ENCODE measurements around the gene GALT. TPM values are rescaled to one million over a fixed set of nuclear protein-coding genes. Genes with fewer than 3 reads are reported as not detected.

The GALT gene
- total RNA-seq, 2 experiments from 2014 or later, result 62.5 to 90.9 TPM

- no TSS peak for BruUV-seq (replicated peaks)
- Histone ChIP-seq H3K4me1 (ENCODE audit: insufficient read depth, low read length, poor library complexity, severe bottlenecking) (peaks cover 4% of the 10 kb centered on the region), H3K36me3 (ENCODE audit: insufficient read depth, low read length) (peaks cover 18% of the 10 kb centered on the region), H2AFZ (ENCODE audit: low read length) (no peak overlapping the region), H3K27ac (ENCODE audit: low read depth, low read length, poor library complexity, severe bottlenecking) (no peak overlapping the region), H3K4me2 (ENCODE audit: low read length) (no peak overlapping the region), H3K9me2 (ENCODE audit: insufficient read depth, low read length) (no peaks in the 10 kb centered on the region), H3K9me3 (ENCODE audit: low read length) (no peaks in the 10 kb centered on the region), H3K79me2 (ENCODE audit: insufficient read depth, low read depth, low read length) (no peaks in the 10 kb centered on the region), H4K20me1 (ENCODE audit: insufficient read depth, low read length) (no peaks in the 10 kb centered on the region), H3K4me3 (ENCODE audit: low read depth, low read length, poor library complexity, severe bottlenecking) (no peak overlapping the region)
- intact Hi-C loops (cut with micrococcal nuclease; ENCODE audit: unreplicated experiment), result no loop called here
- POLR2A ChIA-PET, result no interaction called here
- no peak for TF ChIP-seq EZH2phosphoT487 (IDR thresholded peaks at IDR 0.05; ENCODE audit: borderline replicate concordance, low read depth, low read length)
- TF ChIP-seq, protein P1, sequence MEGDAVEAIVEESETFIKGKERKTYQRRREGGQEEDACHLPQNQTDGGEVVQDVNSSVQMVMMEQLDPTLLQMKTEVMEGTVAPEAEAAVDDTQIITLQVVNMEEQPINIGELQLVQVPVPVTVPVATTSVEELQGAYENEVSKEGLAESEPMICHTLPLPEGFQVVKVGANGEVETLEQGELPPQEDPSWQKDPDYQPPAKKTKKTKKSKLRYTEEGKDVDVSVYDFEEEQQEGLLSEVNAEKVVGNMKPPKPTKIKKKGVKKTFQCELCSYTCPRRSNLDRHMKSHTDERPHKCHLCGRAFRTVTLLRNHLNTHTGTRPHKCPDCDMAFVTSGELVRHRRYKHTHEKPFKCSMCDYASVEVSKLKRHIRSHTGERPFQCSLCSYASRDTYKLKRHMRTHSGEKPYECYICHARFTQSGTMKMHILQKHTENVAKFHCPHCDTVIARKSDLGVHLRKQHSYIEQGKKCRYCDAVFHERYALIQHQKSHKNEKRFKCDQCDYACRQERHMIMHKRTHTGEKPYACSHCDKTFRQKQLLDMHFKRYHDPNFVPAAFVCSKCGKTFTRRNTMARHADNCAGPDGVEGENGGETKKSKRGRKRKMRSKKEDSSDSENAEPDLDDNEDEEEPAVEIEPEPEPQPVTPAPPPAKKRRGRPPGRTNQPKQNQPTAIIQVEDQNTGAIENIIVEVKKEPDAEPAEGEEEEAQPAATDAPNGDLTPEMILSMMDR (conservative IDR thresholded peaks at IDR 0.05; ENCODE audit: low read length), result no peak
- no peak for DNase-seq (ENCODE audit: low spot score)
- CTCF ChIA-PET (ENCODE audit: unreplicated experiment), result no interaction called here
Measured at GRCh38 chr9:34653151-34654072, 6.9 kb downstream of the GALT start.

DNA sequence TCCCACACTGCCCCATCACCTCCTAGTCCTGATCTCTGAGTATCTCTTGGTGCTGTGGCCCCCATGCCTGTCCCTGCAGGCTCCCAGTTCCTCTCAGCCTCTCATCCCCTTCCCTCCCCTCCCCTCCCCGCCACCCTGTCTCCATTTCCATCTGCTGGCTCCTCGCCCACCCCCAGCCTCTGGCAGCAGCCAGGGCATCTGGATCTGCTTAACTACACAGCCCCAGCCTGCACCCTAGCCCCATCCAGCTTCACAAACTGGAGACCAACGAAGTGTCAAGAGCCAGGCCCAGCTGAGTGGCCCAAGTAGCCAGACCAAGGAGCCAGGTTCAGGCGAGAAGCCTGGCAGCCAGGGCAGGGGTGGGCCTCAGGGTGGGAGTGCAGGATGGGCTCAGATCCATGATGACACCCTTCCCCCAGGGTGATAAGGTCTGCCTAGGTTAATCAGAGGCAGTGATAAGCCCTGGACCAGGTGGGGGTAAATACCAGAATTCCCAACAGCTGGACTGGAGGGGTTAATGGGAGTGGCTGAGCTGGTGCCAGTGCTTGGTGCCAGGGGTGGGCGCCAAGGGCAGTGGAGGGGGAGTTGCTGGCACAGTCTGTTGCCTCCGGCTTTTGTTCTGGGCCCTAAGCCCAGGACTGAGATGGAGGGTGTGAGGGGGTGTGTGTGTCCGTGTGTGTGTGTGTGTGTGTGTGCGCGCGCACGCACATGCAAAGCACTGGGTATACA, 8.0 kb downstream of the GALT start:
- no peak overlapping the region for H3K4me2 ChIP-seq (ENCODE audit: low read length)
- no peak for TF ChIP-seq EZH2phosphoT487 (IDR thresholded peaks at IDR 0.05; ENCODE audit: borderline replicate concordance, low read depth, low read length)
- TF ChIP-seq, protein P1 (conservative IDR thresholded peaks at IDR 0.05; ENCODE audit: low read length), result no peak
- H3K27ac ChIP-seq (ENCODE audit: low read depth, low read length, poor library complexity, severe bottlenecking), result no peak overlapping the region
- no peaks in the 10 kb centered on the region for H3K9me3 ChIP-seq (ENCODE audit: low read length)
- ChIA-PET POLR2A (no interaction called here), CTCF (ENCODE audit: unreplicated experiment) (no interaction called here)
- intact Hi-C loops (cut with micrococcal nuclease; ENCODE audit: unreplicated experiment), result no loop called here
- no peak for DNase-seq (ENCODE audit: low spot score)
- no TSS peak for BruUV-seq (replicated peaks)
- no peaks in the 10 kb centered on the region for H4K20me1 ChIP-seq (ENCODE audit: insufficient read depth, low read length)
- H3K36me3 ChIP-seq (ENCODE audit: insufficient read depth, low read length), result peaks cover 7% of the 10 kb centered on the region
- no peaks in the 10 kb centered on the region for H3K79me2 ChIP-seq (ENCODE audit: insufficient read depth, low read depth, low read length)
- peaks cover 4% of the 10 kb centered on the region for H3K4me1 ChIP-seq (ENCODE audit: insufficient read depth, low read length, poor library complexity, severe bottlenecking)
- no peaks in the 10 kb centered on the region for H3K9me2 ChIP-seq (ENCODE audit: insufficient read depth, low read length)
- H3K4me3 ChIP-seq (ENCODE audit: low read depth, low read length, poor library complexity, severe bottlenecking), result no peak overlapping the region
- no peak overlapping the region for H2AFZ ChIP-seq (ENCODE audit: low read length)
